H1 (cell line): Measurements from ENCODE around the gene TP63. TPM values are rescaled to one million over a fixed set of nuclear protein-coding genes. Genes with fewer than 3 reads are reported as not detected.

Source experiments
- CBX5 ChIP-seq: fragments of 300-800, 300-1000 bp; sonication (generic); IDR thresholded peaks from 2 replicates; pipeline ENCODE4 v1.7.1; 2016; ENCODE audit warnings: antibody characterized with exemption, low read length, low read depth
- CEBPB ChIP-seq: IDR thresholded peaks from 2 replicates; pipeline ENCODE4 v1.6.1; 2012; ENCODE audit warnings: low read depth, low read length
- MAX ChIP-seq: IDR thresholded peaks from 2 replicates; pipeline ENCODE4 v1.6.1; 2012; ENCODE audit warnings: inconsistent platforms
- polyA plus RNA-seq, 7 experiments: library from polyadenylated mRNA; depleted of rRNA in 3 of 7; stranded (reverse) in 5 of 7; unstranded in 2 of 7; fragments of >200 nt in 5 of 7; fragments of 200-250 nt in 2 of 7; gene quantifications; 1 replicate in 5 of 7; 2 replicates in 1 of 7; 4 replicates in 1 of 7; pipeline versions ENCODE4 v1.2.1 to v1.2.3, GENCODE V29; 2011 to 2013; ENCODE audit warnings: missing spikeins in 2 of 7, mixed read lengths in 2 of 7
- total RNA-seq: library from RNA; stranded (reverse); fragmentation: NEBNext Ultra II Directional; extraction: Animal tissue kit (Norgen Biotek cat#: 25700); gene quantifications from 2 replicates; pipeline ENCODE4 v1.2.1, GENCODE V29; 2021

Gene TP63
- total and polyA plus RNA-seq, 2 of the 8 experiments (the other 6 are each of a cell fraction or from before 2014, with no cell fraction given): not detected

GRCh38 chr3:189624130-189624529, 7.1 kb upstream of the TP63 start (continued):
- no peak for TF ChIP-seq MAX
- TF ChIP-seq CBX5: no peak
- TF ChIP-seq CEBPB: no peak
